ENCODE data around the gene FKBP9.

The FKBP9 gene

DNA sequence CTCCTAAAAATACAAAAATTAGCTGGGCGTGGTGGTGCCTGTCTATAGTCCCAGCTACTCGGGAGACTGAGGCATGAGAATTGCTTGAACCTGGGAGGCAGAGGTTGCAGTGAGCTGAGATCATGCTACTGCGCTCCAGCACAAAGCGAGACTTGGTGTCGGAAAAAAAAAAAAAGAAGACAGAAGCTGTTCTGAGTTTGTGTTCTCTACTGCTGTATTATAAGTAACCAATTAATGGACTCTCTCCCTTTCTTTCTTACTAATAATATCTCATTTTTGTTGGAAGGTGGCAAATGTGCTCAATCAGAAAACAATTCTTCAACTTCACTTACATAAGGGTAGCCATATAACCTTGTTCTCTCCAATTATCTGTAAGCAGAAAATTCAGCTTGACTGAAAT is 97.9 kb downstream of the FKBP9 start:
- DNase-seq (ENCODE audit: low spot score): no peak
- Histone ChIP-seq H3K27ac (no peak overlapping the region), H3K4me3 (no peak overlapping the region)
- TF ChIP-seq, protein P1, sequence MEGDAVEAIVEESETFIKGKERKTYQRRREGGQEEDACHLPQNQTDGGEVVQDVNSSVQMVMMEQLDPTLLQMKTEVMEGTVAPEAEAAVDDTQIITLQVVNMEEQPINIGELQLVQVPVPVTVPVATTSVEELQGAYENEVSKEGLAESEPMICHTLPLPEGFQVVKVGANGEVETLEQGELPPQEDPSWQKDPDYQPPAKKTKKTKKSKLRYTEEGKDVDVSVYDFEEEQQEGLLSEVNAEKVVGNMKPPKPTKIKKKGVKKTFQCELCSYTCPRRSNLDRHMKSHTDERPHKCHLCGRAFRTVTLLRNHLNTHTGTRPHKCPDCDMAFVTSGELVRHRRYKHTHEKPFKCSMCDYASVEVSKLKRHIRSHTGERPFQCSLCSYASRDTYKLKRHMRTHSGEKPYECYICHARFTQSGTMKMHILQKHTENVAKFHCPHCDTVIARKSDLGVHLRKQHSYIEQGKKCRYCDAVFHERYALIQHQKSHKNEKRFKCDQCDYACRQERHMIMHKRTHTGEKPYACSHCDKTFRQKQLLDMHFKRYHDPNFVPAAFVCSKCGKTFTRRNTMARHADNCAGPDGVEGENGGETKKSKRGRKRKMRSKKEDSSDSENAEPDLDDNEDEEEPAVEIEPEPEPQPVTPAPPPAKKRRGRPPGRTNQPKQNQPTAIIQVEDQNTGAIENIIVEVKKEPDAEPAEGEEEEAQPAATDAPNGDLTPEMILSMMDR (IDR thresholded peaks at IDR 0.05): no peak

Data from coronary artery (tissue), 2 donors.